HG02623 (cell line): ENCODE data around the gene GFPT2.
A peak's percentile ranks its signal among the peaks of the same experiment; 100 is the strongest.

Experiments used
- ATAC-seq: cut with Tn5 transposase; IDR thresholded peaks from one replicate; pipeline ENCODE4 v1.9.1; 2021; ENCODE audit warnings: moderate library complexity; ENCODE audit not compliant: unreplicated experiment

The GFPT2 gene

DNA sequence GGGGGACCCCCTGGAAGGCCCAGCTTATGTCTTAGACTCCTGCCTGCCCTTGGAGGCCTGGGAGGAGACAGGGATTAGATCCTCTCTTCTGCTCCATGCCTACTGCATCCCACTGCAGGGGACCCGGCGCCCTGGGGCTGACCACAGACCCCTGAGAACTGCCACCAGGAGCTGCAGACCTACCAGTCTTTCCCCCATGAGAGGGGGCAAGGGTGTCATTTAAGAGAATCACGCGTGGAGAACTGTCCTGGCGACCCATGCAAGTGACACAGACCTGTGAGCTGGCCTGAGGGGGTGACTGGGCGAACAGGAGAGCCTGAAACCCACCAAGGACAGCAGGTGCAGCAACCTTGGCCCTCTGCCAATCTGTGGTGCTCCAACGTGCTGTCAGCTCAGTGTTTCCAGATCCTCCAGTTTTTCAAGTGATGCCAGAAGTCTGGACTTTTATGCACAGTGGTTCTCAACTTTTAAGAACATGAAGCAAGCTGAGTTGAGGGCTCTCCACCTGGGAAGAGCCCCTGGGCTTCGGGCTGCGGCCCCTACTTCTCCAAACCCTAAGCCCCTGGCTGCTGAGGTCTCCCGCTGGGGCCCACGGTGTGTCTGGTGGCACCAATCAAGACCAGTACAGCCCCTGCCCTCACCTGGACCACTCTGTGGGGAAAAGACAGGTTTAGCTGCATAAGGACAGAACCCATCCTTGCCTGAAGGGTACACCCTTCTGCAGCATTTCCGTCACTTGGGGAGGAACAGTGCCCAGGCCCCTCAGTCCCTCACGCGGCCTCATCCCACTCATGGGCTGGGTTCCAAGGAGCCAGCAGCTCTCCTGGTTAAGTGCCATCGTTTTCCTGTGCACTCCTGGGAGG is 18.2 kb downstream of the GFPT2 start:
- ATAC-seq = no peak

DNA sequence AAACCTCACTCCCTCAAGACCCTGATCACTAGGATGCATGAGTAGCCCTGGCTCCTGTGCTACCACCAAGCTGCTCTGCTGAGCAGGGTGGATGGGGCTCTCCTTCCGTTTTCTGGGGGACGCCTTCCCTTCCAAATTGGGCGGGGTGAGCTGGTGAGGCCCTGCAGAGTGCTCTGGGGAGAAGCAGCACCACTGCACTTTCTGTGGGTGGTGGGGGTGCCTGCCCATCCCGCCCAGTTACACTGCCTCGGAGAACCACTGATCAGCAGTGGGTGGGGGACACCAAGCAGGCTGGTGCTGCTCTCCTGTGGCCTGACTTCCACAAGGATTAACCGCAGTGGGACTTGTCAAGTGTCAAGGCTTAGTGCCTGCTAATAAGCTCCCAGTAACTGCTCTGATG is 19.0 kb downstream of the GFPT2 start:
- no peak for ATAC-seq

DNA sequence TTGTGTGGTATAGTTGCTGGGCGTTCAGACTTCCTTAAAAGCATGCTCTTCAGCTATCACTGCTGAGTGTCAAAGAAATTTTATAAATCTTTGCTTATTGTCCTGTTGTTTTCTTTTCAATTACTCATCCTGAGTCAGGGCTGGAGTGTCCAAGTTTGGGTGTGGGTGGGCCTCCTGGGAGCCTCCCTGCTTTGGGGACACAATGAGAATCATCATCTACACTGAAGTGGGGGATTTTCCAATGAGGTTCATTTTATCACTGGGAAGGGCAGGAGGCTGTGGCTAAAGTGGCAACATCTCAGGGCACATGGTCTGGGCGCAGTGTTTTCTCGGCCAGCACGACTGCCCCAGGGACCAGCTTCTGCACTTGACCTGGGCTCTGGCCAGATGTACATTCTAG is 19.5 kb downstream of the GFPT2 start:
- no peak for ATAC-seq

DNA sequence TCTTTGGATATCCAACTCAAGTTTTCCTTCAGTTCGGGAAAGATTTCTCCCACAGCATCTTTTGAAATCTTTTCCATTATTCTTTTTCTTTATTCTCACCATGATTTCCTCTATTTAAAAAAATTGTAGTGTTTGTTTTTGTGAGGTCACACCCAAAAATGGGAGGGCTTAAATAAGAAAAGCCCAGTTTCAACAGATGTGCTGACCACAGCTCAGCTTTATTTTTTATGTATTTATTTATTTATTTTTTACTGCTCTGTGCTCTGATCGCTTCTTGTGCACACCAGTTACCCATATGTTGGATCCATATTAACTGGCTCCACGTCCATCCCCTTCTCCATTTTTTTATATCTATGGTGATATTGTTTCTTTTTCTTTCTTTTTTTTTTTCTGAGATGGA is 20.3 kb downstream of the GFPT2 start:
- ATAC-seq = no peak

GRCh38 chr5:180332051-180332517 is 21.1 kb downstream of the GFPT2 start:
- no peak for ATAC-seq

DNA sequence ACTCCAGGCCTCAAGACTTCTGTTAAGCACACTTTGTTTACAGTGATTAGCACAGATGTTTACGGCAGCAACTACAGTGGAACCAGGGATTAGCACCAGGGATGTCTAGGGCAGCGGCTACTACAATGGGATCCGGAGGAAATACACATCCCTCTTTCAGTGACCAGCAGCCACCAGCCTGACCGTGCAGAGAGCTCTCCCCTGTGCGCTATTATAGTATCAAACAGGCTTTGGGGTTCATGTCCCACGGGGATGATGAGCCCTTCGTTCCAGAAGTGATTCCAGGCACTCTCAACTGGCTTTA is 21.5 kb downstream of the GFPT2 start:
- no peak for ATAC-seq

- no peak for ATAC-seq
Observed at GRCh38 chr5:180330810-180331646, 22.1 kb downstream of the GFPT2 start.

DNA sequence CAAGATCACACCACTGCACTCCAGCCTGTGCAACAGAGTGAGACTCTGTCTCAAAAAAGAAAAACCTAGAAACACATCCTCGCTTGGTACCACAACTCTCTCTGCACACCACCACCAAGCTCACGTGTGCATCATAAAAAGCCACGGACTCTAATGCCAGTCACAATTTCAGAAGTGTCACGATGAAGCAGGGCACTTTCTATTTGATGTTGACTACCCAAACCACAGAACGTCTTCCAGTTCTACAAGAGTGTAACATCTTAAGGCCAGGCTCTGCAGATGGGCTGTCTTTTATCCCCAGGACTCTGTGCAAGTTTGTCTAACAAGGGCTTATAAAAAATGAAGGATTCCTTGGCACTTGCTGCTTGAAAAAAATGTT is 22.9 kb downstream of the GFPT2 start:
- ATAC-seq = no peak

DNA sequence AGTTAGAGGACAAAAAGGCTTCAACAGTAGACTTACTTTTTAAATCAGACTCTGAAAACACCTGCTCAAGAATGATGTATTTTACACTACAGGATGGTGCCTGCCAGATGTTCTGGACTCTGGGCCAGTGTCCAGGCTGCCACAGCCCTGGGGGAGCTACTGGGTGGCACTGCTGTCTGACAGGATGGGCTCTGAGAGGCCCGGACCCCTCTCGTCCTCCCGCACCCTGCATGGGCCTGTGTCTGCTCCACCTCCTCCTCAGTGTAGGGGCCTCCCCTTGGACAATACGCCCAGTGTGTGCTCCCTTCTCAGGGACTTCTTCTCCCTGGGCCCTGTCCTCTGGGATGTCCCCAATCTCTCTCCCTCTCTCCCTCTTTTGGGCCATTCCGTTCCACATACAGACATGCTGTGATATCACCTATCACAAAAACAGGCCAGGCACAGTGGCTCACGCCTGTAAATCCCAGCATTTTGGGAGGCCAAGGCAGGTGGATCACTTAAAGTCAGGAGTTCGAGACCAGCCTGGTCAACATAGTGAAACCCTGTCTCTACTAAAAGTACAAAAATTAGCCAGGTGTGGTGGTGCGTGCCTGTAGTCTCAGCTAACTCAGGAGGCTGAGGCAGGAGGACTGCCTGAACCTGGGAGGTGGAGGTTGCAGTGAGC is 23.4 kb downstream of the GFPT2 start:
- no peak for ATAC-seq

DNA sequence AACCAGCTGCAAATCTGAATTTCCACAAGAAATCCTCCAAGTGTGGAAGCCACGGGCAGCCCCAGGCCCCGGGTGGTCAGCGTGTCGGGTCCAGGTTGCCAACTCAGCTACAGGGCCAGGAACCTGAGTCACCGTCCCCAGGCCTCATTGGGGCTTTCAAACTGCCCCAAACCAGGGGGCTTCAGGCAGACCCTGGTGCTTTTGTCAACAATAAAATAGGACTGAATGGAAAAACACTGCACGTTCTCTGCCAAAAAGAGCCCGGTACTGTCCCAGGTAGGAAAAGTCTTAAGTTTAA is 24.0 kb downstream of the GFPT2 start:
- ATAC-seq = no peak

DNA sequence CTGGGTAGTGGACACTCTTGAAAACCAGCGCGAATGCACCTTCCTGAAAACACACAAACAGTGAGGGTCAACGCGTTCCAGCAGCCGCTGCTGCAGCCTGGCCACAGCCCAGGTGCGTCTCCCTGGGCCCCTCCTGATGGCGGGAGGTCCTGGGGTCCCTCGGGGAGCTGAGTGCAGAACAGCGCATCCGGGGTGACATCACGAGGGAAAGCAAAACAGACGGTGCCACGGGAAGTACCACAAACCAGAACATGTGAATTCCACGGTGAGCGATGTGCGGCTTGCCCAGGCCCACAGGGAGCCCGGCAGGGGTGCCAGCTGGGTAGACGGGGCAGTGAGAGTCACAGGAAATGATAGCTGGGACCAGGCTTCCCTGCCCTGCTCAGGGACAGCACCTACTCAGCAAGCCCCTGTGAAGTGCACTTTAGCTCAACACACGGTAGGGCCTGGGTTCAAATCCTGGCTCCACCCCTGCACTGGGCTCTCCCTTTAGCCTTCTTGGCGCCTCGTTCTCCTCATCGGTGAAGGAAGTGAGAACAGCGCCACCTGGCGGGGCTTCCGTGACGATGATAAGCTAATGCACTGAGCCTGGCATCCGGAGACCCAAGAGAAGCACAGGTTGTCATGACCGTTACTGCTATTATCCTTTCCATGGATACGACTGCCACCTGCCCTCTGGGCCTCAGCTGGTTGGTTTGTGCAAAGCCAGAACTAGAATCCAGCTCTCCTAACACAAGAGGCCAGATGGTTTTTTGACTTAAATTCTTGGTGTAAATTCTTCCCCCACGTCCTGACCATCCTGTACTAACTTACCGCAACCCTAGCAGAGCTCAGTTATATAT is 24.6 kb downstream of the GFPT2 start:
- no peak for ATAC-seq

- ATAC-seq = no peak
Observed at GRCh38 chr5:180326989-180327565, 26.1 kb downstream of the GFPT2 start.

- no peak for ATAC-seq
Observed at GRCh38 chr5:180324601-180324950, 28.6 kb downstream of the GFPT2 start.

- ATAC-seq = no peak
Observed at GRCh38 chr5:180323941-180324600, 29.1 kb downstream of the GFPT2 start.

DNA sequence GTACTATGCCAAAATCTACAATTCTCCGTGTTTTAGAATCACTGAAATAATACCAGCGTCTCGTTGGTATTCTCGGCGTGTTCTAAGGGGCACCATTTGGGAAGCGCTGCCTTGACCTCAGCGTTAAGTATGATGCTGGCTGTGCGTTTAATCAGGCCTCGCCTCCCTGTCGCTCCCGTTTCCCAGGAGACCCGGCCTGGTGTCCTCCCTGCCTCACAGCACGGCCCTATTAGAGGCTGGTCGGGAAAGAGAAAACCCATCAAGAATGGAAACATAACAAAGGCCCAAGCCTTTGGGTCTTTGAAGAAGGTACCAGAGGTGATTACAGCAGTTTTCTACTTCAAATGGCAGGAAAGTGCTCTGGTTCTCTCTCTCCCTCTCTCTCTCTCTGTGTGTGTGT is 30.0 kb downstream of the GFPT2 start:
- ATAC-seq = no peak

GRCh38 chr5:180318456-180319089 is 34.6 kb downstream of the GFPT2 start:
- no peak for ATAC-seq

DNA sequence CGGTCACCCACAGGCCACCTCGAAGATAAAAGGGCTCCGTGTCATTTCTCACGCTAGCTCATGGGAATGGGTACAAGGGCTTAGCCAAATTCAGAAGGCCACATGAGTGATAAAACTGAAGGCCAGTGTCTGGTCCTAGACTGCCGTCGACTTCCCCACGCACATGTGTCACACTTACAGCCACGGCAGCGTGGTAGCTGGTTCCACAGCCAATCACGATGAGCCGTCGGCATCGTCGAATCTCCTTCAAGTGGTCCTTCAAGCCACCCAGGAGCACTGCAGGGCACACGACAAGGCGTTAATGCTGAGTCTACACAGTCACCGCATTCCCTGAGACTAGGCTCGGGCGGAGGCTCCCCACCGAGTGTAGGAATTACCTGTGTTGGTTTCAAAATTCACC is 36.5 kb downstream of the GFPT2 start:
- no peak for ATAC-seq

- ATAC-seq = no peak
Observed at GRCh38 chr5:180315762-180316212, 37.3 kb downstream of the GFPT2 start.

DNA sequence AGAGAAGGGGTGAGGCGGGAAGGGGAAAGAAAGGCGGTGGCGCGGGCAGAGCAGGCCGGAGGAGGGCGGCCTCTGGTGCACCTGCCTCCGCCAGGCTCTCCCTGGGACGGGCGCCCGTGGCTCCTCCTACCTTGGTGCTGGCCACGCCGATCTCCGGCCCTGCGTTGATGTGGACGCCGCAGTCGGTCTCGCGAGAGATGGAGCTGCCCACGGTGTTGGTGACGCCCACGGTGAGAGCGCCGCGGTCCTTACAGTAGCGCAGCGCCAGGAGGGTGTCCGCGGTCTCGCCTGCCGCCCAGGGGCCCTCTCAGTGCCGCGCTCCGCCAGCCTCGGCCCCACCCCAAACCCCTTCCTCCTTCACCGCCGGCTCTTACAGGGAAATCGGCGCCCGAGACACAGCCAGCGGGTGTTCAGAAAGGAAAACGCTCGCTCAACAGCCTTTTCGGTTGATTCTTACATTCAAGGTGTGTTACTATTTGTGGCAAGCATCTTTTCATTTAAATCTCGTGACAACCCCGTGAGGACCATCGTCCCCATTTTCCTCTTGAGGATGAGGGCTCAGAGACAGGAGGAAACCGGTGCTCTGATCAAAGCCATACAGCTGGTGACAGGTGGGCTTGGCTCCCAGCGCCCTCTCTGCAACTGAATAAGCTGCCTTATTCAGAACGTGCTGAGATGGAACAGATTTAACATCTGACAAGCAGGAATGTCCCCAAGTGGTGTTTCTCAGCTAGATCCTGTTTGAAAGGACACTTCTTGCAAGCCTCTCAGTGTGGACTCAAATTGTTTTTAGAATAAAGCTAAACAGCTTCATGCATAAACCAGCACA is 39.2 kb downstream of the GFPT2 start:
- peak; percentile 92 for ATAC-seq
